PC-3 (cell line): ENCODE data around the gene SNAPC2. TPM values are rescaled to one million over a fixed set of nuclear protein-coding genes. Genes with fewer than 3 reads are reported as not detected.

Experiments
- ATAC-seq: fragments of 200-7000 bp; cut with Tn5 transposase; 2 replicates; pipeline ENCODE4 v1.9.1; 2020; ENCODE audit warnings: mild to moderate bottlenecking, moderate library complexity
- BruUV-seq: library from RNA; stranded (reverse); fragments of 400-500 nt; replicated peaks from 2 replicates; lab custom pipeline; 2021; lab: Mats Ljungman, UMichigan
- CTCF ChIA-PET: fragments of 300-600 bp; sonication (Branson Sonifier 250); formaldehyde crosslinking; loops from one replicate; lab custom pipeline; 2022; ENCODE audit warnings: antibody characterized with exemption; lab: Charles Lee
- POLR2A ChIA-PET: fragments of 300-600 bp; sonication (Branson Sonifier 250); formaldehyde crosslinking; loops from one replicate; lab custom pipeline; 2022; ENCODE audit warnings: antibody characterized with exemption; ENCODE audit not compliant: unreplicated experiment; lab: Charles Lee
- DNase-seq: peaks from one replicate; pipeline ENCODE4 v3.0.0-alpha.2; 2015
- H2AFZ ChIP-seq: fragments of 300-600 bp; sonication (generic); 2 replicates; pipeline ENCODE4 v1.6.0; 2016; ENCODE audit warnings: antibody characterized with exemption, low read length
- H3F3A ChIP-seq: fragments of 300-600 bp; sonication (generic); one replicate; pipeline ENCODE4 v1.6.0; 2017; ENCODE audit warnings: antibody characterized with exemption, low read length, control low read depth, mild to moderate bottlenecking; ENCODE audit not compliant: unreplicated experiment
- H3K27ac ChIP-seq: fragments of 300-600 bp; sonication (generic); 2 replicates; pipeline ENCODE4 v1.5.1; 2016; ENCODE audit warnings: mild to moderate bottlenecking, low read length
- H3K27me3 ChIP-seq: fragments of 300-600 bp; sonication (generic); 2 replicates; pipeline ENCODE4 v1.6.1; 2016; ENCODE audit warnings: low read length, mixed read lengths
- H3K36me3 ChIP-seq: fragments of 300-600 bp; sonication (generic); 2 replicates; pipeline ENCODE4 v1.6.1; 2016; ENCODE audit warnings: low read depth, mixed run types, low read length, mixed read lengths
- H3K4me1 ChIP-seq: fragments of 300-600 bp; sonication (generic); 2 replicates; pipeline ENCODE4 v1.5.1; 2016; ENCODE audit warnings: low read length; ENCODE audit not compliant: insufficient read depth
- H3K4me2 ChIP-seq: fragments of 300-600 bp; sonication (generic); 2 replicates; pipeline ENCODE4 v1.6.0; 2016; ENCODE audit warnings: low read length
- H3K4me3 ChIP-seq: fragments of 300-600 bp; sonication (generic); 2 replicates; pipeline ENCODE4 v1.5.1; 2016; ENCODE audit warnings: mild to moderate bottlenecking, low read length, mixed read lengths
- H3K79me2 ChIP-seq: fragments of 300-600 bp; sonication (generic); 2 replicates; pipeline ENCODE4 v1.6.1; 2017; ENCODE audit warnings: low read length, mixed read lengths
- H3K9ac ChIP-seq: fragments of 300-600 bp; sonication (generic); 2 replicates; pipeline ENCODE4 v1.6.0; 2016; ENCODE audit warnings: mild to moderate bottlenecking, low read length
- H3K9me2 ChIP-seq: fragments of 300-600 bp; sonication (generic); replicated peaks from 2 replicates; pipeline ENCODE4 v1.6.1; 2016; ENCODE audit warnings: mixed run types, low read length, mixed read lengths
- H3K9me3 ChIP-seq: fragments of 300-600 bp; sonication (generic); 2 replicates; pipeline ENCODE4 v1.6.1; 2016; ENCODE audit warnings: low read length, mixed read lengths
- H4K20me1 ChIP-seq: fragments of 300-600 bp; sonication (generic); 2 replicates; pipeline ENCODE4 v1.6.1; 2016; ENCODE audit warnings: low read length, mixed read lengths
- CTCF ChIP-seq: fragments of 300-600 bp; sonication (generic); conservative IDR thresholded peaks from 2 replicates; pipeline ENCODE4 v1.5.1; 2017; ENCODE audit warnings: antibody characterized with exemption, low read depth, mild to moderate bottlenecking, low read length
- EZH2 ChIP-seq: fragments of 300-600 bp; sonication (generic); IDR thresholded peaks from one replicate; pipeline ENCODE4 v1.6.1; 2017; ENCODE audit warnings: antibody characterized with exemption, mild to moderate bottlenecking, low read length; ENCODE audit not compliant: unreplicated experiment
- EZH2phosphoT487 ChIP-seq: fragments of 300-600 bp; sonication (generic); IDR thresholded peaks from 2 replicates; pipeline ENCODE4 v1.6.1; 2018; ENCODE audit warnings: mild to moderate bottlenecking, antibody characterized with exemption, low read length, borderline replicate concordance
- intact Hi-C: fragments of 100-400 bp; cut with micrococcal nuclease; formaldehyde crosslinking; loops from 2 replicates; pipeline ENCODE4 v1.9.0; 2023
- total RNA-seq: library from RNA; depleted of rRNA; stranded (reverse); fragments of >200 nt; gene quantifications from 2 replicates; pipeline ENCODE4 v1.2.3, GENCODE V29; 2014

Gene SNAPC2
- total RNA-seq, 1 experiment from 2014 or later: 40.1 TPM

- ATAC-seq: no peak
- peaks cover 53% of the 10 kb centered on the region for H3K79me2 ChIP-seq
- CTCF ChIA-PET: interaction anchor here (0.7 kb wide), 1 partner anchor 32 kb away, joined by 10 read pairs; no protein-coding TSS in a partner anchor
These were observed 12.6 kb upstream of the SNAPC2 start for GRCh38 chr19:7907544-7907943.

GRCh38 chr19:7908078-7908699 is 11.9 kb upstream of the SNAPC2 start:
- Histone ChIP-seq H2AFZ (no peak overlapping the region), H3K4me2 (no peak overlapping the region), H3F3A (no peaks in the 10 kb centered on the region), H3K4me3 (no peak overlapping the region), H4K20me1 (0 out of 2 replicates have a peak, but pooled peaks cover 3% of the 10 kb centered on the region), H3K9me3 (no peaks in the 10 kb centered on the region), H3K79me2 (peaks cover 46% of the 10 kb centered on the region), H3K4me1 (peaks cover 11% of the 10 kb centered on the region), H3K9ac (no peak overlapping the region), H3K36me3 (peaks cover 20% of the 10 kb centered on the region), H3K9me2 (no peaks in the 10 kb centered on the region), H3K27me3 (no peaks in the 10 kb centered on the region), H3K27ac (no peak overlapping the region)
- ATAC-seq (no peak), DNase-seq (no peak)
- intact Hi-C loops: no loop called here
- POLR2A ChIA-PET: interaction anchor here (0.6 kb wide), 1 partner anchor 25 kb away, joined by 3 read pairs; no protein-coding TSS in a partner anchor
- TF ChIP-seq EZH2 (no peak), CTCF (no peak), EZH2phosphoT487 (no peak)
- no TSS peak for BruUV-seq
- CTCF ChIA-PET: interaction anchor here (0.7 kb wide), 1 partner anchor 33 kb away, joined by 10 read pairs; no protein-coding TSS in a partner anchor

More at GRCh38 chr19:7907544-7907943, 12.6 kb upstream of the SNAPC2 start:
- POLR2A ChIA-PET: interaction anchor here (0.6 kb wide), 1 partner anchor 310 kb away, joined by 6 read pairs; no protein-coding TSS in a partner anchor
- DNase-seq: no peak
- H3K9me2 ChIP-seq: no peaks in the 10 kb centered on the region
- no peak overlapping the region for H3K4me2 ChIP-seq
- H2AFZ ChIP-seq: no peak overlapping the region
- intact Hi-C loops: no loop called here
- BruUV-seq: no TSS peak
- no peak for TF ChIP-seq EZH2phosphoT487
- TF ChIP-seq EZH2: no peak
- TF ChIP-seq CTCF: no peak
- no peaks in the 10 kb centered on the region for H3F3A ChIP-seq
- H3K4me3 ChIP-seq: no peak overlapping the region
- H3K9me3 ChIP-seq: no peaks in the 10 kb centered on the region
- peaks cover 18% of the 10 kb centered on the region for H3K4me1 ChIP-seq
- no peak overlapping the region for H3K27ac ChIP-seq
- no peak overlapping the region for H3K9ac ChIP-seq
- 0 out of 2 replicates have a peak, but pooled peaks cover 3% of the 10 kb centered on the region for H4K20me1 ChIP-seq
- H3K27me3 ChIP-seq: no peaks in the 10 kb centered on the region
- peaks cover 20% of the 10 kb centered on the region for H3K36me3 ChIP-seq
